Gastrocnemius medialis (tissue), 4 donors: Measurements from ENCODE around the gene GLUD1.
"Not testable (repeated sequence)": the region's sequence is repeated elsewhere in the genome, so short reads cannot be mapped to it uniquely, and the experiment has no call there.

ENCODE experiments used
- CTCF ChIP-seq, 5 experiments: fragments of 450-650 bp in 3 of 5; fragments of 200-600 bp in 2 of 5; sonication (generic) in 2 of 5; IDR thresholded peaks in 4 of 5; conservative IDR thresholded peaks in 1 of 5; 1 replicate in 4 of 5; 2 replicates in 1 of 5; pipeline ENCODE4 v1.5.1; 2016 to 2019; ENCODE audit warnings: antibody characterized with exemption in 5 of 5, mild to moderate bottlenecking in 3 of 5, moderate library complexity in 3 of 5
- POLR2A ChIP-seq, 2 donors: fragments of 450-650 bp; IDR thresholded peaks; one replicate each; pipeline ENCODE4 v1.6.1; 2017; ENCODE audit warnings: antibody characterized with exemption in 2 of 2, mild to moderate bottlenecking in 2 of 2, moderate library complexity in 2 of 2

GRCh38 chr10:87020056-87020455 lies 74.6 kb downstream of the GLUD1 start, which contains the start of gene FAM25A:
- not testable (repeated sequence) for TF ChIP-seq POLR2A (IDR thresholded peaks at IDR 0.05); CTCF (IDR thresholded peaks at IDR 0.05 in 4 of 5, conservative IDR thresholded peaks at IDR 0.05 in 1 of 5)
